HG03039 (cell line): ENCODE results near the gene KCNA5.

ENCODE experiments used
- ATAC-seq: cut with Tn5 transposase; IDR thresholded peaks from one replicate; pipeline ENCODE4 v1.9.1; 2021; ENCODE audit warnings: mild to moderate bottlenecking, moderate library complexity; ENCODE audit not compliant: unreplicated experiment

Gene KCNA5

DNA sequence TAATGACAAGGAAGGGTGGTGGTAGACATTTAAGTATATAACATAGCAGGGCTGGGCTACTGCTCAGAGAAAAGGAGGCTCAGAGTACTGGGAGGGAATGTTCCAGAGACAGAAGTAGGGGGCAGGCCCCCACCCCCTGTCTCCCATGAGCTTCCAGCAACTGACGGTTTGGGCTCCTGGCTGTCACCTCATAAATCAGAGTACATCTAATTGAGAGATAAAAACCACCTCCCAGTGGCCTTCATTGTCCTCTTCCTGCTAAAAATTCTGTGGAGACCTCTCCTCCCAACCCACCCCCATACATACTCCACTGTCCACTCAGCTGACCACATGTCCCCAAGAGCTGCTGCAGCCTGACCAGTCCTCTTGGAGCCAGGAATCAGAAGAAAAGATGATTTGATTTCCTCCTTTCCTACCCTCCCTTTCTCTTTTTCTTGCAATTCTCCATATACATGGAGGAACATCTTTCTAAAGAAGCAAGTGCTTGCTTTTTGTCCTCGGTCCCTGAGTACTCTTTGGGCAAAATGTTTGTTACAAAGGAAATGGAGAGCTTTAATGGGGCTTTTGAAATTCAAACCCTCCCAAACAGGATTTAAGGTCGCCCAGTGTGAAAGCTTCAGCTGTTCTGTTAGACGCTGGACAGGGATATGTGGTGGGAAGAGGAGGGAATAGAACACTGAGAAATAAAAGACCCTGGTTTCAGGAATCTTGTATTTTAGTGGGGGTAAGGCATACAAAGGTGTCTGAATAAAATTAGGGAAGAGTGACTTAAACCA, 16.4 kb upstream of the KCNA5 start:
- no peak for ATAC-seq

DNA sequence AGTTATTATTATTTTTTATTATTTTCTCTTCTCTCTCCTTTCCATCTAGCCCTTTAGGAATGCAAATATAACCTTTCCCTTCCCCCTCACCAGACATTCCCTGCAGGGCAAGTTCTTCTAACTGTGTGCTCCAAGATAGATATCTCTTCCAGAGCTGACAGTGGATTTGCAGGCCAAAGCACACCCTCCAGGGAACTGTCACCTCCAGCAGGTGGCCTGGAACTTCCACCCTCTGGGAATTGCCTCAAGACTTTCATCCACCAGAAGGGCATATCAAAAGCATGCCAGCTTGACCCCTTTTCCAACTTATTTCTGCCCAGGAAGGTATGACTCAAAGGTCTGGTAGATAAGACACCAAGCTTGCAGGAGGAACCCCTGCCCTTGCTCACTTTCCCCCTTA, 13.6 kb upstream of the KCNA5 start:
- no peak for ATAC-seq

GRCh38 chr12:5031242-5031641, 12.4 kb upstream of the KCNA5 start:
- ATAC-seq = no peak

GRCh38 chr12:5031958-5032357, 11.7 kb upstream of the KCNA5 start:
- ATAC-seq = no peak

GRCh38 chr12:5032821-5033220, 10.9 kb upstream of the KCNA5 start:
- ATAC-seq = no peak

GRCh38 chr12:5033883-5034282, 9.8 kb upstream of the KCNA5 start:
- no peak for ATAC-seq

DNA sequence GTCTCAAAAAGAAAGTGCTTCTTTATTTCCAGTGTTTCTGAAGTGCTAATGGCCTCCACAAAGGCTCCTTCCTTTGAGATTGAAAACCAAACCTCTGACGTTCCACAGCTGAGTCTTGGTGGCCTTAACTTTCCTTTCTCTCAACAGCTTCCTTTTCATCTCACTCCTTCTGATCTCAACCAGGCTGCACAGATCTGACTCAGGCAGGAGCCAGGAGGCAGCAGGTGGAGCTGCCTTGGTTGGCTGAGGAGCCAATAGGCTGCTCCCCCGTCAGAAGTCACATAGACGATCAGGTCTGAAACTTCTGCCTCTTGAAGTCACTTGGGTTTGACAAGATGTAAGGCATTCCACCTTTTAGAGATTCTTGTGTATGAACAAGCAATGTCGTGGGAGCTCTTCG, 9.1 kb upstream of the KCNA5 start:
- ATAC-seq = no peak

- no peak for ATAC-seq
These were observed 8.1 kb upstream of the KCNA5 start for GRCh38 chr12:5035618-5036017.

GRCh38 chr12:5036031-5036430, 7.6 kb upstream of the KCNA5 start:
- no peak for ATAC-seq

GRCh38 chr12:5037795-5038357, 5.8 kb upstream of the KCNA5 start:
- ATAC-seq = no peak

- ATAC-seq = no peak
These were observed 4.8 kb upstream of the KCNA5 start for GRCh38 chr12:5038781-5039311.

DNA sequence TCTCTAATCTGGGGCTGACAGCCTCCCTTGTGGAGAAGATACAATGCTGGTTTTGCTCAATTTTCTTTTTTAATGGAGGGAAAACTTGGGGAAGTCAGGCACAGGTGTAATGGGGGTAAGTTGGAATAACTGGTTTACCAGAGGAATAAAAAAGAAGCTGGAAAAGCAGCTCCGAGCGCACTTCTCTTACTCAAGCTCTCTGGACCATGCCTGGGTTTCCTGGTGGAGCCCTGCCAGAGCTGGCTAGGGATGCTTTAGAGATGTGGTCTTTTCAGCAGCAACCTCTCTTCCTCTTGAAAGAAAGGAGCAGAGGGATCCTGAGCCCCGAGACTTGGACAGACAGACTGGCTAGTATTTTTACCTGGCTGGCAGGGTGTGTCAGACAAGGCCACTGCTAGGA, 3.9 kb upstream of the KCNA5 start:
- no peak for ATAC-seq

DNA sequence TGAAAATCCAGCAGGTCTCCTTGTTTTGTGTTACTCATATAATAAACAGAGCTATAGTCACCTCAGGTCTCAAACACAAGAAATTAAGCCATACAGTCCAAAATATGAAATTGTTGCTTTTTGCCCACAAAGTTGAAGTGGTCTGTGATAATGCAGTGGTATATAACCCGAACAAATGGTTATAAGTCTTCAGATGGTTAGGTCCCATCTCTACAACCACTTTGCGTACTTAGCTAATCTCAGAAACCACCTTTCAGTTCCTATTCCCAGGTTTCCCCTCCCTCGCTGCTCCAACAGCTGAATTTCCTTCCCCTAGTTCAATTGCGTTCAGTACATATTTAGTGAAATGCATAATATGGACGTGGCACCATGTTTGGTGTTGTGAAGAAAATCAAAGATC, 3.3 kb upstream of the KCNA5 start:
- ATAC-seq = no peak

DNA sequence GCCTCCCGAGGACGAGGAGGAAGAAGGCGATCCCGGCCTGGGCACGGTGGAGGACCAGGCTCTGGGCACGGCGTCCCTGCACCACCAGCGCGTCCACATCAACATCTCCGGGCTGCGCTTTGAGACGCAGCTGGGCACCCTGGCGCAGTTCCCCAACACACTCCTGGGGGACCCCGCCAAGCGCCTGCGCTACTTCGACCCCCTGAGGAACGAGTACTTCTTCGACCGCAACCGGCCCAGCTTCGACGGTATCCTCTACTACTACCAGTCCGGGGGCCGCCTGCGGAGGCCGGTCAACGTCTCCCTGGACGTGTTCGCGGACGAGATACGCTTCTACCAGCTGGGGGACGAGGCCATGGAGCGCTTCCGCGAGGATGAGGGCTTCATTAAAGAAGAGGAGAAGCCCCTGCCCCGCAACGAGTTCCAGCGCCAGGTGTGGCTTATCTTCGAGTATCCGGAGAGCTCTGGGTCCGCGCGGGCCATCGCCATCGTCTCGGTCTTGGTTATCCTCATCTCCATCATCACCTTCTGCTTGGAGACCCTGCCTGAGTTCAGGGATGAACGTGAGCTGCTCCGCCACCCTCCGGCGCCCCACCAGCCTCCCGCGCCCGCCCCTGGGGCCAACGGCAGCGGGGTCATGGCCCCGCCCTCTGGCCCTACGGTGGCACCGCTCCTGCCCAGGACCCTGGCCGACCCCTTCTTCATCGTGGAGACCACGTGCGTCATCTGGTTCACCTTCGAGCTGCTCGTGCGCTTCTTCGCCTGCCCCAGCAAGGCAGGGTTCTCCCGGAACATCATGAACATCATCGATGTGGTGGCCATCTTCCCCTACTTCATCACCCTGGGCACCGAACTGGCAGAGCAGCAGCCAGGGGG, 979 bp downstream of the KCNA5 start:
- ATAC-seq = no peak

DNA sequence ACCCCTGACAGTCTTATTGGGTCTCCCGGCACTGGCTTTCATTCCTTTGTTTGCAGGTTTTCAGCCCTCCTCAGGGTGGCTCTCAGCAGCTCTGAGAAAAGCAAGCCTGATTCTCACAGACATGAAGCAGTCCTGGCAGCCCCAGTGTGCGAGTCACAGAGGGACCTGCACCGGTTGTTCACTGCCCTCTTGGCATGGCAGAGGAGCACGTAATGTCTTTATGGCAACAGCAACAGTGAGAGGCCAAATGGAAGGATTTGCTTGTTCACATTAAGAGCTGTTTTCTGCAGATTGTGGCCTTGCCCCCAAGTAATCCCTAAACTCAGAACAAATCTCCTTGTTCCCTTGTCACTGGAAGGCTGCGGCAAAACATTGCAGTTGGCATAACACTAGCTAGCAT, 3.4 kb downstream of the KCNA5 start:
- no peak for ATAC-seq

GRCh38 chr12:5047729-5048128, 4.0 kb downstream of the KCNA5 start:
- no peak for ATAC-seq

DNA sequence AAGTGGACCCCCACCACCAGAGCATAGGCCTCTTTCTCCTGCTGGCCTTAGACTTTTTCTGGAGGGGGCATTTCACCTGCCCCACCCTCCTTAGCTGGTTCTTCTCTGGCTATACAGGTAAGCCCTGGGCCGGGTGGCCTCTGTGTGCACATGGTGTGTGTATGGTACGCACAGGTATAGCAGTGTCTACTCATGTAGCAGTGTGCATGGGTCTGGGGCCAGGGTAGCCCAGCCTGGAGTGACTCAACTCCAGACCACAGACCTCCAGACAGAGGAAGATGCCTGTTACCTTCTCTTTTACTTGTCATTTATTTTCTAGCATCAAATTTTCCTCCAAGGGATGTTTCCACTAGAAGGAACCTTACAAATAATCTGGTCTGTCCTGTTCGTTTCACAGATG, 6.9 kb downstream of the KCNA5 start:
- ATAC-seq = no peak

DNA sequence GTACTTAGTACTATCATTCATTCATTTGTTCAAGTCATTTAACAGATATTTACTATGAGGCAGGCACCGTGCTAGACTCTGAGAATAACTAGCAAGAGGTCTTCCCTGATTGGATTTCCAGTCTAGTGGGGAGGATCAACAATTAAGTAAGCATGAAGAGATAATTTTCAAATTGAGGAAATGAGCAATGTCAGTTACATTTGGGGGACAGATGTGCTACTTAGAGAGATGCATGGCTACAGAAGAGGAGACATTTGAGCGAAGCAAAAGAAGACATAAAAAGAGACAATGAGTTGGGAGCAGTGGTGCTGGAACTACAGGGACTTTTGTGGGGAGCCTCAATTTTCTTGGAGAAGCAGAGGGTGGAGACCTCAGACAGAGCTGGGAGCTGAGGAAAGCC, 7.7 kb downstream of the KCNA5 start:
- no peak for ATAC-seq

GRCh38 chr12:5051913-5052312, 8.2 kb downstream of the KCNA5 start:
- no peak for ATAC-seq

DNA sequence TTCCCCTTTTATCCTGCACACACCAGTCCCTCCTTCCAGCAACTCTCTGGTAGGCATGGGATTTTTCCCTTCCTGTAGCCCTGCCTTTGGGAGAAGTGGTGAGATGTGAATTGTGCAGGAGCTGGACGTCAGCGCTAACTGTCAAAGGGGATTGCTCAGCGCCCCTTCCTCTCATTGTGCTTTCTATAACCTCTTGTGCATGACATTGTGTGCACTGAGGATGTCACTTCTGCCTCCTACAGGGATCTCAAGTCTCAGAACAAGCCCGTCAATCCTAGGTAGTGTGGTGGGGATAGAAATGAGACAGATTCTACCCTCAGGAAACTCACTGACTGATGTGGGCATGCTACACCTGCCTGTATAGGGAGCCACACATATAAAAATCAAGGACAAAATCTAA, 8.7 kb downstream of the KCNA5 start:
- no peak for ATAC-seq

DNA sequence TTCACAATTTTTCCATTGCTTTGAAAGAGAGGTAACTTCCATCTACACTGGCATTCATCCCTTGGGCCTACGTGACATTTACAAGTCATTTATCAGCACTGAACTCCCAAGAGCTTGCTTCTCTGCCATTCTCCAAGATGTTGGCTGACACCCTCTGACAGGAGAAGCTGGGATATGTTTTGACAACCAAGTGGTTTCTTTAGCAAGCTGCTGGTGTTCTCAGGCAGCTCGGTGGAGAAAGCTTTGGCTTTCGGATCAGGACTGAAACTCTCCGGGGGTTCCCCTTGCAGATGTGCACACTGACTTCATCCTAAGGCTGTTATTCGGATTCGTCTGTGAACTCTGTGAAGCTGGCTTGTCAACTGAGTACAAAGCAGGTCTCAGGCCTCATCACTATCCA, 15.7 kb downstream of the KCNA5 start:
- no peak for ATAC-seq

GRCh38 chr12:5060958-5061357, 17.3 kb downstream of the KCNA5 start:
- no peak for ATAC-seq
